Measurements from ENCODE around the gene SYT9. TPM values are rescaled to one million over a fixed set of nuclear protein-coding genes. Genes with fewer than 3 reads are reported as not detected.

Gene SYT9
- polyA plus RNA-seq, 4 donors: 0.09 to 0.72 TPM; not detected in 2

DNA sequence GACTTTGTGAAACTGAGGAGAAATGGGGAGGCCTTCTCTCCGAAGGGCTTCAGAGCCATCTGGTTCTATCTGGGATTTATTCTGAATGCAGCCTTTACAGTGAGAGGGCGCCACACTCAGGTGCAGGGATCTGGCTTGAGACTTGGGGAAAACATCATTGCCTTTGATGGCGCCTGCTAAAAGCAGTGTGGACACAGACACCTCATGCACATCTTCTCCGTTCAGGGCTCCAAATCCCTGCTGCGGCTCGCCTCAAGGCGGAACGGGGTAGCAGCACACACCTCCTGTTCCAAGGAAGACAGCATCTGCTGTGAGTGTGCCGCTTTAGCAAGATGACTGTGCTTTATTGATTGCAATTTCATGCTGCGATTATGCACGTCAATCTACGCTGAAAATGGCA lies 196.5 kb downstream of the SYT9 start:
- no peaks in the 10 kb centered on the region for H3K27me3 ChIP-seq (ENCODE audit: control insufficient read depth in 3 of 3, insufficient read depth in 3 of 3, low read length in 3 of 3)
- 91 to 96% (median 93%) methylated on average over 12 of the region's 12 CpGs for WGBS, 3 donors

DNA sequence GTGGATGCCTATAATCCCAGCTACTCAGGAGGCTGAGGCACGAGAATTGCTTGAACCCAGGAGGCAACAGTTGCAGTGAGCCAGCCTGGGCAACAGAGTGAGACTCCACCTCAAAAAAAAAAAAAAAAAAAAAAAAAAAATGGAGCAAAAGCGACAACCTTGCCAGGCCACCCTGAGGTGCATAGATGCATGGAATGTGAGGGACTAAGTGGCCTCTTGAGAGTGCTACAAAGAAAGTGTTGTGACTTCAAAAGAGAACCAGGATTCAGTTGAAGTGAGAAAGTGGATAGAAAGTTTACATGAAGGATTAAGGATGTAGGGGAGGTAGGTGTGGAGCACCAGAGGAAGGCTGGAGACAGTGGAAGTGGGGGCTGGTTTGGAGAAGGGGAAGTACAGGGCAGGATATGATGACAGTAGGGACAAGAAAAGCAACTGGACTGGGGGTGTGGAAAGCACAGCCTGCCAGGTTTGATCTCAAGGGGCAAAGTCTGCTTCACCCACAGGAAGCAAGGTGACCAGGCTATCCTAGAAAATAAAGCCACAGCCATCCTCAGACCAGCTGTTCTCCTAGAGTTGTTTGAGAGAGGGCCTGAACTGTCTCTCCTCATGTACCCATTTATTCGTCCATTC lies 197.6 kb downstream of the SYT9 start:
- 78 to 90% (median 85%) methylated on average over 3 of the region's 3 CpGs for WGBS, 3 donors
- no peaks in the 10 kb centered on the region for H3K36me3 ChIP-seq (ENCODE audit: control insufficient read depth in 3 of 3, insufficient read depth in 2 of 3, low read depth in 1 of 3, low read length in 3 of 3)

More for the DNA sequence above, 196.5 kb downstream of the SYT9 start:
- Histone ChIP-seq H3K9me3 (ENCODE audit: control insufficient read depth in 2 of 2, insufficient read depth in 1 of 2, low read depth in 1 of 2, low read length in 1 of 2) (no peaks in the 10 kb centered on the region), H3K4me1 (ENCODE audit: control insufficient read depth in 3 of 3, insufficient read depth in 2 of 3, low read depth in 1 of 3, low read length in 2 of 3) (no peaks in the 10 kb centered on the region), H3K4me3 (ENCODE audit: low read depth in 1 of 3, low read length in 3 of 3) (no peak overlapping the region), H3K27ac (ENCODE audit: low read depth in 1 of 3, low read length in 2 of 3) (no peak overlapping the region), H3K36me3 (ENCODE audit: control insufficient read depth in 3 of 3, insufficient read depth in 2 of 3, low read depth in 1 of 3, low read length in 3 of 3) (no peaks in the 10 kb centered on the region)
- FAIRE-seq (no peak), DNase-seq (no peak)

GRCh38 chr11:7449841-7450214 lies 198.1 kb downstream of the SYT9 start:
- 73 to 82% (median 81%) methylated on average over 4 of the region's 4 CpGs for WGBS, 3 donors

More for the DNA sequence above, 197.6 kb downstream of the SYT9 start:
- Histone ChIP-seq H3K27ac (ENCODE audit: low read depth in 1 of 3, low read length in 2 of 3) (no peak overlapping the region), H3K27me3 (ENCODE audit: control insufficient read depth in 3 of 3, insufficient read depth in 3 of 3, low read length in 3 of 3) (no peaks in the 10 kb centered on the region), H3K4me3 (ENCODE audit: low read depth in 1 of 3, low read length in 3 of 3) (no peak overlapping the region), H3K9me3 (ENCODE audit: control insufficient read depth in 2 of 2, insufficient read depth in 1 of 2, low read depth in 1 of 2, low read length in 1 of 2) (no peaks in the 10 kb centered on the region), H3K4me1 (ENCODE audit: control insufficient read depth in 3 of 3, insufficient read depth in 2 of 3, low read depth in 1 of 3, low read length in 2 of 3) (no peaks in the 10 kb centered on the region)
- peak; percentile 40 to 54 for DNase-seq
- FAIRE-seq: no peak

GRCh38 chr11:7450836-7451235 lies 199.1 kb downstream of the SYT9 start:
- DNase-seq (no peak), FAIRE-seq (no peak)
- Histone ChIP-seq H3K4me3 (ENCODE audit: low read depth in 1 of 3, low read length in 3 of 3) (no peak overlapping the region), H3K27me3 (ENCODE audit: control insufficient read depth in 3 of 3, insufficient read depth in 3 of 3, low read length in 3 of 3) (no peaks in the 10 kb centered on the region), H3K27ac (ENCODE audit: low read depth in 1 of 3, low read length in 2 of 3) (no peak overlapping the region), H3K9me3 (ENCODE audit: control insufficient read depth in 2 of 2, insufficient read depth in 1 of 2, low read depth in 1 of 2, low read length in 1 of 2) (no peaks in the 10 kb centered on the region), H3K36me3 (ENCODE audit: control insufficient read depth in 3 of 3, insufficient read depth in 2 of 3, low read depth in 1 of 3, low read length in 3 of 3) (no peaks in the 10 kb centered on the region), H3K4me1 (ENCODE audit: control insufficient read depth in 3 of 3, insufficient read depth in 2 of 3, low read depth in 1 of 3, low read length in 2 of 3) (no peaks in the 10 kb centered on the region)
- WGBS, 3 donors: 83 to 91% (median 85%) methylated on average over 3 of the region's 3 CpGs

More at GRCh38 chr11:7449841-7450214, 198.1 kb downstream of the SYT9 start:
- FAIRE-seq (no peak), DNase-seq (no peak)
- Histone ChIP-seq H3K9me3 (ENCODE audit: control insufficient read depth in 2 of 2, insufficient read depth in 1 of 2, low read depth in 1 of 2, low read length in 1 of 2) (no peaks in the 10 kb centered on the region), H3K4me1 (ENCODE audit: control insufficient read depth in 3 of 3, insufficient read depth in 2 of 3, low read depth in 1 of 3, low read length in 2 of 3) (no peaks in the 10 kb centered on the region), H3K36me3 (ENCODE audit: control insufficient read depth in 3 of 3, insufficient read depth in 2 of 3, low read depth in 1 of 3, low read length in 3 of 3) (no peaks in the 10 kb centered on the region), H3K4me3 (ENCODE audit: low read depth in 1 of 3, low read length in 3 of 3) (no peak overlapping the region), H3K27me3 (ENCODE audit: control insufficient read depth in 3 of 3, insufficient read depth in 3 of 3, low read length in 3 of 3) (no peaks in the 10 kb centered on the region), H3K27ac (ENCODE audit: low read depth in 1 of 3, low read length in 2 of 3) (no peak overlapping the region)

DNA sequence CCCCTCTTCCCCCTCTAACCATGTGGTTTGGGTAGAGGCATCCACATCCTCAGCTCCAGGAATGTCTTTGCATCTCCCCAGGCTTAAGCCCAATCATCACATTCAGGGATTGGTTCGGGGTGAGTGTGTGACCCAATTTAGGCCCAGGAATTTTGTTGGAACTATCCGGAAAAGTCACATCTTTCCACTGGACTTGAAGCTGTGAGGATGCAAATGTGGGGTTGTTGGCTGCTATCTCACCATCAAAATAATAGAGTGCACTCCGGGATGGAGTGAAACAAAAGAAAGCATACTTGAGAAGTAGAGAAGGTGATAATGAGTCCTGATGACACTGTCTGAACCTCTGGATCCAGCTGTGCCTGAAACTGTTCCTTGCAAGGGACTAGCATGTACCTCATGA lies 199.8 kb downstream of the SYT9 start:
- no peaks in the 10 kb centered on the region for H3K27me3 ChIP-seq (ENCODE audit: control insufficient read depth in 3 of 3, insufficient read depth in 3 of 3, low read length in 3 of 3)

GRCh38 chr11:7451952-7452494 lies 200.3 kb downstream of the SYT9 start:
- H3K36me3 ChIP-seq (ENCODE audit: control insufficient read depth in 3 of 3, insufficient read depth in 2 of 3, low read depth in 1 of 3, low read length in 3 of 3): no peaks in the 10 kb centered on the region
- 74 to 94% (median 85%) methylated on average over 1 of the region's 1 CpG for WGBS, 3 donors
- no peaks in the 10 kb centered on the region for H3K9me3 ChIP-seq (ENCODE audit: control insufficient read depth in 2 of 2, insufficient read depth in 1 of 2, low read depth in 1 of 2, low read length in 1 of 2)
- H3K27me3 ChIP-seq (ENCODE audit: control insufficient read depth in 3 of 3, insufficient read depth in 3 of 3, low read length in 3 of 3): no peaks in the 10 kb centered on the region
- DNase-seq (no peak), FAIRE-seq (no peak)
- no peak overlapping the region for H3K27ac ChIP-seq (ENCODE audit: low read depth in 1 of 3, low read length in 2 of 3)
- H3K4me1 ChIP-seq (ENCODE audit: control insufficient read depth in 3 of 3, insufficient read depth in 2 of 3, low read depth in 1 of 3, low read length in 2 of 3): no peaks in the 10 kb centered on the region
- no peak overlapping the region for H3K4me3 ChIP-seq (ENCODE audit: low read depth in 1 of 3, low read length in 3 of 3)

More for the DNA sequence above, 199.8 kb downstream of the SYT9 start:
- WGBS, 3 donors: 75 to 86% (median 78%) methylated on average over 3 of the region's 3 CpGs
- H3K36me3 ChIP-seq (ENCODE audit: control insufficient read depth in 3 of 3, insufficient read depth in 2 of 3, low read depth in 1 of 3, low read length in 3 of 3): no peaks in the 10 kb centered on the region
- DNase-seq: no peak
- no peak overlapping the region for H3K4me3 ChIP-seq (ENCODE audit: low read depth in 1 of 3, low read length in 3 of 3)
- no peaks in the 10 kb centered on the region for H3K9me3 ChIP-seq (ENCODE audit: control insufficient read depth in 2 of 2, insufficient read depth in 1 of 2, low read depth in 1 of 2, low read length in 1 of 2)
- no peak for FAIRE-seq
- H3K27ac ChIP-seq (ENCODE audit: low read depth in 1 of 3, low read length in 2 of 3): no peak overlapping the region
- H3K4me1 ChIP-seq (ENCODE audit: control insufficient read depth in 3 of 3, insufficient read depth in 2 of 3, low read depth in 1 of 3, low read length in 2 of 3): no peaks in the 10 kb centered on the region

- no peaks in the 10 kb centered on the region for H3K36me3 ChIP-seq (ENCODE audit: control insufficient read depth in 3 of 3, insufficient read depth in 2 of 3, low read depth in 1 of 3, low read length in 3 of 3)
- H3K4me3 ChIP-seq (ENCODE audit: low read depth in 1 of 3, low read length in 3 of 3): no peak overlapping the region
- H3K4me1 ChIP-seq (ENCODE audit: control insufficient read depth in 3 of 3, insufficient read depth in 2 of 3, low read depth in 1 of 3, low read length in 2 of 3): no peaks in the 10 kb centered on the region
- no peak for DNase-seq
- WGBS, 3 donors: 50 to 65% (median 61%) methylated on average over 2 of the region's 2 CpGs
- H3K9me3 ChIP-seq (ENCODE audit: control insufficient read depth in 2 of 2, insufficient read depth in 1 of 2, low read depth in 1 of 2, low read length in 1 of 2): no peaks in the 10 kb centered on the region
- no peak for FAIRE-seq
- H3K27me3 ChIP-seq (ENCODE audit: control insufficient read depth in 3 of 3, insufficient read depth in 3 of 3, low read length in 3 of 3): no peaks in the 10 kb centered on the region
- H3K27ac ChIP-seq (ENCODE audit: low read depth in 1 of 3, low read length in 2 of 3): no peak overlapping the region
Measured at GRCh38 chr11:7454854-7455253, 203.2 kb downstream of the SYT9 start.

- H3K9me3 ChIP-seq (ENCODE audit: control insufficient read depth in 2 of 2, insufficient read depth in 1 of 2, low read depth in 1 of 2, low read length in 1 of 2): no peaks in the 10 kb centered on the region
- DNase-seq (no peak), FAIRE-seq (no peak)
- H3K36me3 ChIP-seq (ENCODE audit: control insufficient read depth in 3 of 3, insufficient read depth in 2 of 3, low read depth in 1 of 3, low read length in 3 of 3): no peaks in the 10 kb centered on the region
- no peaks in the 10 kb centered on the region for H3K27me3 ChIP-seq (ENCODE audit: control insufficient read depth in 3 of 3, insufficient read depth in 3 of 3, low read length in 3 of 3)
- no peak overlapping the region for H3K27ac ChIP-seq (ENCODE audit: low read depth in 1 of 3, low read length in 2 of 3)
- no peak overlapping the region for H3K4me3 ChIP-seq (ENCODE audit: low read depth in 1 of 3, low read length in 3 of 3)
- H3K4me1 ChIP-seq (ENCODE audit: control insufficient read depth in 3 of 3, insufficient read depth in 2 of 3, low read depth in 1 of 3, low read length in 2 of 3): no peaks in the 10 kb centered on the region
- whole genome bisulfite sequencing, 3 donors: 68 to 76% (median 71%) methylated on average over 1 of the region's 1 CpG
Measured at GRCh38 chr11:7457211-7457610, 205.5 kb downstream of the SYT9 start.

- Histone ChIP-seq H3K36me3 (ENCODE audit: control insufficient read depth in 3 of 3, insufficient read depth in 2 of 3, low read depth in 1 of 3, low read length in 3 of 3) (no peaks in the 10 kb centered on the region), H3K9me3 (ENCODE audit: control insufficient read depth in 2 of 2, insufficient read depth in 1 of 2, low read depth in 1 of 2, low read length in 1 of 2) (no peaks in the 10 kb centered on the region), H3K4me1 (ENCODE audit: control insufficient read depth in 3 of 3, insufficient read depth in 2 of 3, low read depth in 1 of 3, low read length in 2 of 3) (no peaks in the 10 kb centered on the region), H3K27ac (ENCODE audit: low read depth in 1 of 3, low read length in 2 of 3) (no peak overlapping the region), H3K4me3 (ENCODE audit: low read depth in 1 of 3, low read length in 3 of 3) (no peak overlapping the region), H3K27me3 (ENCODE audit: control insufficient read depth in 3 of 3, insufficient read depth in 3 of 3, low read length in 3 of 3) (no peaks in the 10 kb centered on the region)
- 74 to 91% (median 90%) methylated on average over 1 of the region's 1 CpG for WGBS, 3 donors
- FAIRE-seq (no peak), DNase-seq (no peak)
Measured at GRCh38 chr11:7462706-7463105, 211.0 kb downstream of the SYT9 start.

All from small intestine (tissue), 7 donors.